ENCODE results near the gene RALBP1. TPM values are rescaled to one million over a fixed set of nuclear protein-coding genes. Genes with fewer than 3 reads are reported as not detected.

The RALBP1 gene
- total RNA-seq, 1 donor from 2014 or later = 38.9 TPM

- Mint-ChIP-seq H3K36me3 (ENCODE audit: low read depth) (peaks cover 47% of the 10 kb centered on the region), H3K27me3 (no peaks in the 10 kb centered on the region), H3K27ac (no peak overlapping the region), H3K9me3 (peaks cover 4% of the 10 kb centered on the region), H3K4me1 (peaks cover 1% of the 10 kb centered on the region), H3K4me3 (no peak overlapping the region)
- DNase-seq = no peak
- intact Hi-C loops (cut with micrococcal nuclease) = no loop called here
These were observed 82.1 kb downstream of the RALBP1 start for GRCh38 chr18:9557250-9557943.

GRCh38 chr18:9558387-9559064 lies 83.2 kb downstream of the RALBP1 start:
- DNase-seq = no peak
- Mint-ChIP-seq H3K36me3 (ENCODE audit: low read depth) (peaks cover 43% of the 10 kb centered on the region), H3K27ac (peak overlapping the region; percentile 9), H3K27me3 (no peaks in the 10 kb centered on the region), H3K4me1 (peaks cover 1% of the 10 kb centered on the region), H3K4me3 (no peak overlapping the region), H3K9me3 (no peaks in the 10 kb centered on the region)
- intact Hi-C loops (cut with micrococcal nuclease) = no loop called here

GRCh38 chr18:9559253-9559652 lies 83.9 kb downstream of the RALBP1 start:
- intact Hi-C loops (cut with micrococcal nuclease) = no loop called here
- Mint-ChIP-seq H3K4me1 (peaks cover 1% of the 10 kb centered on the region), H3K27me3 (no peaks in the 10 kb centered on the region), H3K27ac (no peak overlapping the region), H3K9me3 (no peaks in the 10 kb centered on the region), H3K36me3 (ENCODE audit: low read depth) (peaks cover 41% of the 10 kb centered on the region), H3K4me3 (no peak overlapping the region)
- no peak for DNase-seq

- Mint-ChIP-seq H3K36me3 (ENCODE audit: low read depth) (peaks cover 31% of the 10 kb centered on the region), H3K27ac (no peak overlapping the region), H3K9me3 (no peaks in the 10 kb centered on the region), H3K27me3 (no peaks in the 10 kb centered on the region), H3K4me1 (no peaks in the 10 kb centered on the region), H3K4me3 (no peak overlapping the region)
- intact Hi-C loops (cut with micrococcal nuclease) = no loop called here
- no peak for DNase-seq
These were observed 86.4 kb downstream of the RALBP1 start for GRCh38 chr18:9561759-9562158.

- Mint-ChIP-seq H3K4me1 (no peaks in the 10 kb centered on the region), H3K9me3 (no peaks in the 10 kb centered on the region), H3K27me3 (no peaks in the 10 kb centered on the region), H3K4me3 (no peak overlapping the region), H3K27ac (no peak overlapping the region), H3K36me3 (ENCODE audit: low read depth) (peaks cover 30% of the 10 kb centered on the region)
- intact Hi-C loops (cut with micrococcal nuclease) = no loop called here
- DNase-seq = no peak
These were observed 87.3 kb downstream of the RALBP1 start for GRCh38 chr18:9562584-9562983.

GRCh38 chr18:9563331-9563730 lies 88.0 kb downstream of the RALBP1 start:
- H3K36me3 Mint-ChIP-seq (ENCODE audit: low read depth) = peaks cover 30% of the 10 kb centered on the region

GRCh38 chr18:9565407-9565806 lies 90.1 kb downstream of the RALBP1 start:
- no peak for DNase-seq
- H3K4me3 Mint-ChIP-seq = no peak overlapping the region
- no peaks in the 10 kb centered on the region for H3K4me1 Mint-ChIP-seq
- no peaks in the 10 kb centered on the region for H3K27me3 Mint-ChIP-seq
- H3K36me3 Mint-ChIP-seq (ENCODE audit: low read depth) = peaks cover 32% of the 10 kb centered on the region
- no peaks in the 10 kb centered on the region for H3K9me3 Mint-ChIP-seq
- no peak overlapping the region for H3K27ac Mint-ChIP-seq
- intact Hi-C loops (cut with micrococcal nuclease) = no loop called here

More at GRCh38 chr18:9563331-9563730, 88.0 kb downstream of the RALBP1 start:
- intact Hi-C loops (cut with micrococcal nuclease) = no loop called here
- Mint-ChIP-seq H3K9me3 (no peaks in the 10 kb centered on the region), H3K27me3 (no peaks in the 10 kb centered on the region), H3K4me3 (no peak overlapping the region), H3K4me1 (no peaks in the 10 kb centered on the region), H3K27ac (no peak overlapping the region)
- no peak for DNase-seq

- Mint-ChIP-seq H3K27me3 (no peaks in the 10 kb centered on the region), H3K9me3 (no peaks in the 10 kb centered on the region), H3K36me3 (ENCODE audit: low read depth) (peaks cover 31% of the 10 kb centered on the region), H3K4me3 (no peak overlapping the region), H3K4me1 (no peaks in the 10 kb centered on the region), H3K27ac (no peak overlapping the region)
- no peak for DNase-seq
- intact Hi-C loops (cut with micrococcal nuclease) = no loop called here
These were observed 92.9 kb downstream of the RALBP1 start for GRCh38 chr18:9568186-9568585.

GRCh38 chr18:9569178-9569577 lies 93.9 kb downstream of the RALBP1 start:
- Mint-ChIP-seq H3K27ac (no peak overlapping the region), H3K9me3 (no peaks in the 10 kb centered on the region), H3K4me3 (no peak overlapping the region), H3K4me1 (no peaks in the 10 kb centered on the region), H3K27me3 (no peaks in the 10 kb centered on the region), H3K36me3 (ENCODE audit: low read depth) (peaks cover 29% of the 10 kb centered on the region)
- intact Hi-C loops (cut with micrococcal nuclease) = no loop called here
- no peak for DNase-seq

- H3K4me1 Mint-ChIP-seq = no peaks in the 10 kb centered on the region
- H3K9me3 Mint-ChIP-seq = no peaks in the 10 kb centered on the region
- DNase-seq = no peak
- H3K4me3 Mint-ChIP-seq = no peak overlapping the region
- H3K27me3 Mint-ChIP-seq = no peaks in the 10 kb centered on the region
- peaks cover 32% of the 10 kb centered on the region for H3K36me3 Mint-ChIP-seq (ENCODE audit: low read depth)
- no peak overlapping the region for H3K27ac Mint-ChIP-seq
- intact Hi-C loops (cut with micrococcal nuclease) = no loop called here
These were observed 94.9 kb downstream of the RALBP1 start for GRCh38 chr18:9570255-9570654.

- H3K27ac Mint-ChIP-seq = no peak overlapping the region
- H3K36me3 Mint-ChIP-seq (ENCODE audit: low read depth) = peaks cover 33% of the 10 kb centered on the region
- intact Hi-C loops (cut with micrococcal nuclease) = no loop called here
- H3K9me3 Mint-ChIP-seq = no peaks in the 10 kb centered on the region
- no peaks in the 10 kb centered on the region for H3K4me1 Mint-ChIP-seq
- no peak overlapping the region for H3K4me3 Mint-ChIP-seq
- H3K27me3 Mint-ChIP-seq = no peaks in the 10 kb centered on the region
- DNase-seq = no peak
These were observed 96.2 kb downstream of the RALBP1 start for GRCh38 chr18:9571546-9571945.

- Mint-ChIP-seq H3K4me3 (no peak overlapping the region), H3K36me3 (ENCODE audit: low read depth) (peaks cover 24% of the 10 kb centered on the region), H3K27me3 (no peaks in the 10 kb centered on the region), H3K27ac (no peak overlapping the region), H3K4me1 (no peaks in the 10 kb centered on the region), H3K9me3 (no peaks in the 10 kb centered on the region)
- no peak for DNase-seq
- intact Hi-C loops (cut with micrococcal nuclease) = no loop called here
These were observed 99.3 kb downstream of the RALBP1 start for GRCh38 chr18:9574473-9575115.

GRCh38 chr18:9575558-9575957 lies 100.2 kb downstream of the RALBP1 start:
- peak; percentile 67 for DNase-seq
- intact Hi-C loops (cut with micrococcal nuclease) = no loop called here
- peaks cover 22% of the 10 kb centered on the region for H3K36me3 Mint-ChIP-seq (ENCODE audit: low read depth)
- no peak overlapping the region for H3K27ac Mint-ChIP-seq
- no peaks in the 10 kb centered on the region for H3K9me3 Mint-ChIP-seq
- H3K27me3 Mint-ChIP-seq = no peaks in the 10 kb centered on the region
- H3K4me3 Mint-ChIP-seq = no peak overlapping the region
- no peaks in the 10 kb centered on the region for H3K4me1 Mint-ChIP-seq

- no peaks in the 10 kb centered on the region for H3K4me1 Mint-ChIP-seq
- peaks cover 30% of the 10 kb centered on the region for H3K36me3 Mint-ChIP-seq (ENCODE audit: low read depth)
- intact Hi-C loops (cut with micrococcal nuclease) = no loop called here
- no peak overlapping the region for H3K27ac Mint-ChIP-seq
- no peaks in the 10 kb centered on the region for H3K27me3 Mint-ChIP-seq
- DNase-seq = no peak
- H3K9me3 Mint-ChIP-seq = peaks cover 5% of the 10 kb centered on the region
- no peak overlapping the region for H3K4me3 Mint-ChIP-seq
These were observed 102.0 kb downstream of the RALBP1 start for GRCh38 chr18:9577361-9577760.

Data from activated CD4-positive, alpha-beta T cell treated with anti-CD3 and anti-CD28 coated beads, Interleukin-2, amount 10 ng/mL, durations not matched to agents 24 days and 14 days (primary cell).